NCI-H146 (cell line): ENCODE data around the gene ZNF175.

ENCODE experiments used
- DNase-seq: peaks from one replicate; lab custom pipeline; 2025; lab: John Stamatoyannopoulos, UW

The ZNF175 gene

DNA sequence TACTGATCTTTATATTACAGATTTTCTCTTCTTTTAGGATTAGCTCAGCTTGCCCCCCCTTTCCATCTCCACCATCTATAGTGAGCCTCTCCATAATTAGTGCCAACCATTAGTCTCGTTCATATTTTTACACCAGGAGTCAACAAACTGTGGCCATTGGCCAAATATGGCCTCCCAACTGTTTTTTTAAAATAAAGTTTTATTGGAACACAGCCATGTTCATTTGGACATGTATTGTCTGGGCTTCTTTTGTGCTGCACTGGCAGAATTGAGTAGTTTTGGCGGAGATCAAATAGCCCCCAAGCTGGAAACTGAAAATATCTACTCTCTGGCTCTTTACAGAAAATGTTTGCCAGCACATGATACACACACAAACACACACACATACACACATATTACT lies 18.4 kb downstream of the ZNF175 start:
- DNase-seq = no peak

DNA sequence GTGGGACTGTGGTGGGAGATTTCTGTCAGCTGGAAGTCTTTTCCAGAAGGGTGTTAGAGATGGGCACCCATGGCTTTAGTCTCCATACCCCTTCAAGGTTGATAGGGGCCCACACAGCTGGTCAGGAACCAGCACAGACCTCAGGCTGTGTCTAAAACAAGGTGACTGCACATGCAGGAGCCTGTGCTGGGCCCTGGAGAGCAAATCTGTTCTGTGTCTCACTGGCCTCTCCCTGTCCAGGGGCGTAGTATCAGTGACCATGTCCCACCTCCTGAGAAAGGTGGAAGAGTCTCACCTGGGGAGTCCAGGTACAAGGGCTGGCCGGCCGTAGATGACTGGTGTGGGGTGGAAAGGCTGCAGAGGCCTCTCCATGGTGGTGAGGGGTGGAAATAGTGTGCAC lies 19.4 kb downstream of the ZNF175 start:
- DNase-seq = no peak

DNA sequence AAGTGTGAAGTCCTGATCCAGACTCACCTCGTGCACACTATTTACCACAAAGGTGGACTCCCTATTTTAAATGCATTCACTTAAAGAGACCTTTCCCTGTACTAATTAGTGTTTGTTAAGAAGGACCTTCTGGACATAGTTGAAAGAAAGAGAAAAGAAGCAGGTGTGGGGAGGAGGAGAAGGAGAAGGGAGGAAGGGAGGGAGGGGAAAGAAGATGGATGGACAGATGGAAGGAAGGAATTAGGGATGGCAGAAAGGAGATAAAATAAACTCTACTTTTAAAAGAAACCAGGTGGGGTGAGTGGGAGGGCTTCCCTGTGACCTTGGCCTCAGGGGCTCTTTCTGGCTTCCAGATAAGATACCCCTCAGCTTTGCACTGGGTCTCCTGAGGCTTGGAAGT lies 21.4 kb downstream of the ZNF175 start:
- DNase-seq = no peak

DNA sequence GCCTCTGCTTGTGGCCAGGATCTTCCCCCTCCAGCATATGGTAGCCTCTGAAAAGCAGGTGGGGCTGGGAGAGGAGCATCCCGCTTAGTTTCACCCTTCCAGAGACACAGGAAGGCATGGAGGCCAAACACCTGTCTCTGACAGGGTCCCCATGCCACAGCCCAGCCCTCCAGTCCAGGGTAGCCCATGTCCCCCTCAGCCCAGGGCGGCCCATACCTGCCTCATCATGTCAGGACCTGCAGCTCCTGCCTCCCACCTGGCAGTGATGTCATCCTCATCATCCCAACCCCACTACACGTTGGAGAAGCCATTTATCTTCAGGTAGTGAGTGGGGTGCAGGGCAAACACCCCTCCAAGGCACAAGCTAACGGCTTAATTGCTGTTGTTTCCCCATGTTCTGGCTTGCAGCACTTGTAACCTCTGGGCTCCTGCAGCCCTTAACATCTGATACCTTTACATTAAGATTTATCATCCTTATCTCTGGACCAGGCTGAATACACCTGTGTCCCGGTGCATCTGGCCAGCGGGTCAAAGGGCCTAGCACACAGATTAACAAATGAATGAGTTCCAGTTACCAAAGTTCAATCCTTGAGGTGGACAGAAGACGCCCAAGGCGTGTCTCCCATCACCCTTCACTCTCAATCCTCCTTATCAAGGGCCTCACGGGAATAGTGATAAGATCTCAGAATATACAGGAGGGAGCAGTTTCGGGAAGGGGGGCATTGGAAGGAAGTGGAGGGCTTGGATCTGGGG lies 22.2 kb downstream of the ZNF175 start:
- peak; percentile 37 for DNase-seq

DNA sequence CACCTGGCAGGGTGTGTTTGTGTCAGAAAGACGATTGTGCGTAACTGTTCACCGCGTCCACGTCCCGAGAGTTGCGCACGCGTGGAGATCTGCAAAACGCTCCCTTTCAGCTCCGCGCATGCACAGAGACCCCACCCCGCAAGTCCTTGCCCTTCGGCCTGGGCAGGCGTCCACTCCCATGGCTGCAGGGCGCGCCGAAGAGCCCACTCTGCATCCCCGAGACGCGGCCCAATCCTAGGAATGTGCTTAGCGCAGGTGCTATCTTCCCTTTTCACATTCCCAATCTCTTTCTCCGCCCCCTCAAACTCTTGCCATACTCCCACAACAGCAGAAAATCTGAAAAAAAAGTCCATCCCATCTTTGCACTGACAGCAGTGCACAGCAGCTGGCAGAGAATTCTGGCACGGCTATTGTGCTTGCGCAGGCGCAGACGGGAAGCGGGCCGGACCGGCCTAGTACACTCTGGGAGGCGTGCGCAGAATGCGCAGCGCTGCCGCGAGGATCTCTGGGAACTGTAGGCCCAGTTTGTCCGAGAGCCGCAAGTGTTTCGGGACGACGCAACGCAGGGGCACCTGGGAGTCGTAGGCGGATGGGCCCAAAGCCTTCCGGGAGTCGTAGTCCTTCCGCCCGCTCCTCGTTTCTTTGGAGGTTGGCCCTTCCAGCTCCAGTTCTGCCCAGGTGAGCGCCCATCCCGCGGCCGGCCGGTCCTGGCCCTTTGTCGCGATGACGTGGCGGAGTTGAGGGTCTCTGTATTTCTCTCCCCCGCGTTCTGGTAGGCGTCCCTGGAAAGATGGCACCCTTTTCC lies 23.1 kb downstream of the ZNF175 start:
- peak; percentile 98 for DNase-seq

DNA sequence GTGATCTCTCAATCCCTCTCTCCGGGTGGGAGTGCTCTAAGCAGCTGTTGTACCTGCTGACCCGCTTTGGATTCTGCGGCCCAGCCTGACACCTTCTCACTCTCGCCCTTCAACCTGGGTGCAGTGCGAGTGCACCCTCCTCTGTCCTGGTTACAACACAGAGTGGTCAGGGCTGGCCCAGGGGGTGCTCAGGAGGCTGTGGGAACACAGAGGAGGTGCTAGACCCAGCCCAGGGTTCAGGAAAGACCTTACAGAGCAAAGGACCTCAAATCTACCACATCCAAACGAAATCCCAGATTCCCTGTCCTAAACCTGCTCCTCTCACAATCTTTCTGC lies 23.7 kb downstream of the ZNF175 start:
- DNase-seq = no peak

DNA sequence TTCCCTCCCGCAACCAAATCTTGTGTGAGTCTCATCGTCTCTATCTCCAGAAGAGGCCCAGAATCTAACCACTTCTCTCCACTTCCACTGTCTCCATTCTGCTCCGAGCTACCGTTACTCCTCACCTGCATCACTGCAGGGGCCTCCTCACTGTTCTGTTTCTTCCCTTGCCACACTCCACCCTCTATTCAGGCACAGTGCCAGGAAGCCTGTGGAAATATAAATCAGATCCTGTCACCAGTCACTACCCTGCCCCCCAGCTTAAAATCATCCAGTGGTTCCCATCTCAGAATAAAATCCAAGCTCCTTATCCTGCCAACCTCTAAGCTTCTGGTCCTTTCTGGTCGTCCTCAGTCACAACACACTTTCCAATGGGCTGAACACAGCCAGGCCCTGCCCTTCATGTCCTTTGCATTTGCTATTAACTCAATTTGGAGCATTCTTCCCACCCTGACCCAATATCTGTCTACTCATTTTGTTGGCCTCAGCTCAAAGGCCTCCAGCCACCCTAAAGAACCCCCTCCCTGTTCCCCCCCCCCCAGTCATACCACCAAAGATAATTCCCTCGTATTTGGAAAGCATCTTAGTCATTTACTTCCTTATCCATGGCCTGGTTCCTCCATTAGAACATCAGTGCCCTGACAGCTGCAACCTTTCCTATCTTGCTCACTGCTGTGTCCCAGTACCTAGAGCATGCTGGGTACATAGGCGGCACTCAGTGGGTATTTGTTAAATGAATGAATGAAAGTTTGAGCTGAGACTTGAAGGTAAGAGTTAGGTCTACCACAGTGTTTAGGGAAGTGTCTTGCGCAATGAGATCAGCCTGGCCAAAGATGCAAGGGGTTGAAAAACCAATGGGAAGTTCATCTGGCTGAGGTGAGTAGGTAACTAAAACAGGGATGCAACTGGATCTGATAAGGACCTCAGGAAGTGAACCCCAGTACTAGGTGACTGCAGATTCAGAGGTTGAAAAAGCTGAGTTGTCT lies 24.4 kb downstream of the ZNF175 start:
- DNase-seq = no peak

DNA sequence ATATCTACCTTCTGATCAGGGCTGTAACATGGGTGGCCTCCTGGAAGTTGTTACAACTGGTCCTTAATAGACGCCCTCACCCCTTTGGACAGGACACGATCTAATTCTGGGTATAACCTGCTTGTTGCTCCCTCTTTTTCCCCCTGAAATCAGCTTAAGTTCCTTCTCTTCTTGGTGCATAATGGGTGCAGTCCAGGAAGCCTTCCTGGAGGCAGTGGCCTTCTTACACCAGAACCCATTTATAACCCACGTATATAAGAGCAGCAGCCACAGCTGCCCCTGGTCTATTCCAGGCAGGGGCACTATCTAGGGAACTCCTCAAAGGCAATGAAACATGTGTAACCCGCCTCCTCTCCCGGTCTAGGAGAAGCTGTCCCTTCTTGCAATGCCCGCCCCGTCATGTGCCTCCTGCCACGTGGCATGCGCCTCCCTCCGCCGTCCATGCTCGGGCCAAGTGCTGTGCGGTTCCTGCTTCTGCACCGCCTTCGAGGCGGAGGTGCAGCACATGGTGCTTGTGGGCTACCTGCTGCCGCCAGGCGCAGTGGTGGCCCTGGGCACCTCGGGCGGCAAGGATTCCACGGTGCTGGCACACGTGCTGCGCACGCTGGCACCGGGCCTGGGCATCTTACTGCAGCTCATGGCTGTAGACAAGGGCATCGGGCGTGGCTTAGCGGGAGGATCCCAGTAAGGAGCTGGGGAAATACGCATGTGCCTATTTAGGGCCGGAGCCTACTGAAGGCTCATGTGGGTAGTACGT lies 27.3 kb downstream of the ZNF175 start:
- no peak for DNase-seq

DNA sequence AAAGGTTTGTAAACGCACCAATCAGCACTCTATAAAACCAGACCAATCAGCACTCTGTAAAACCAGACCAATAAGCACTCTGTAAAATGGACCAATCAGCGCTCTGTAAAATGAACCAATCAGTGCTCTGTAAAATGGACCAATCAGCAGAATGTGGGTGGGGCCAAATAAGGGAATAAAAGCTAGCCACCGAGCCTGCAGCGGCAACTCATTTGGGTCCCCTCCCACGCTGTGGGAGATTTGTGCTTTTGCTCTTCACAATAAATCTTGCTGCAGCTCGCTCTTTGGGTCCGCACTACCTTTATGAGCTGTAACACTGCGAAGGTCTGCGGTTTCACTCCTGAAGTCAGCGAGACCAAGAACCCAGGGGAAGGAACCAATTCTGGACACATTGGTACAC lies 28.0 kb downstream of the ZNF175 start:
- DNase-seq = no peak

DNA sequence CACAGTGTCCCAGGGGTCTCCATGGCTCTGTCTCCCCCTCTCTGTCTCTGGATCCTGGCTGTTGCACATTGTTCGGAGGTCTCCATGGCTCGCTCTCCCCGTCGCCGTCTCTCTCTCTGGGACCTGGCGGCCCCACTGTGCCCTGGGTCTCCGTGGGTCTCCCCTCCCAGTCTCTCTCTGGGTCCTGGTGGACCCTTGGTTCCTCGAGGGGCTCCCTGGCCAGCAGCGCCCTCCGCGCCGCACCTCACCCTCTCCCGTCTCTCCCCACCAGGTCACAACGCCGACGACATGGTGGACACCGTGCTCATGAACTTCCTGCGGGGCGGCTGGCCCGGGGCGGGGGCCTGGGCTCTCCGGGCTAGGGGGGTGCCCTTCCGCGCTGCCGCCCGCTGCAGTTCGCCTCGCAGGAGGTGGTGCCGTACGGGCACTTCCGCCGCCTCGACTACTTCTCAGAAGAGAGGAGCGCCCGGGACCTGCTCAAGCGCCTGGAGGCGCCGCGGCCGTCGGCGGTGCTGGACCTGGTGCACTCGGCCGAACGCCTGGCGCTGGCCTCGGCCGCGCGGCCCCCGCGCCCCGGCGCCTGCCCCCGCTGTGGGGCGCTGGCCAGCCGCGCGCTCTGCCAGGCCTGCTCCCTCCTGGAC lies 30.0 kb downstream of the ZNF175 start:
- DNase-seq = no peak

DNA sequence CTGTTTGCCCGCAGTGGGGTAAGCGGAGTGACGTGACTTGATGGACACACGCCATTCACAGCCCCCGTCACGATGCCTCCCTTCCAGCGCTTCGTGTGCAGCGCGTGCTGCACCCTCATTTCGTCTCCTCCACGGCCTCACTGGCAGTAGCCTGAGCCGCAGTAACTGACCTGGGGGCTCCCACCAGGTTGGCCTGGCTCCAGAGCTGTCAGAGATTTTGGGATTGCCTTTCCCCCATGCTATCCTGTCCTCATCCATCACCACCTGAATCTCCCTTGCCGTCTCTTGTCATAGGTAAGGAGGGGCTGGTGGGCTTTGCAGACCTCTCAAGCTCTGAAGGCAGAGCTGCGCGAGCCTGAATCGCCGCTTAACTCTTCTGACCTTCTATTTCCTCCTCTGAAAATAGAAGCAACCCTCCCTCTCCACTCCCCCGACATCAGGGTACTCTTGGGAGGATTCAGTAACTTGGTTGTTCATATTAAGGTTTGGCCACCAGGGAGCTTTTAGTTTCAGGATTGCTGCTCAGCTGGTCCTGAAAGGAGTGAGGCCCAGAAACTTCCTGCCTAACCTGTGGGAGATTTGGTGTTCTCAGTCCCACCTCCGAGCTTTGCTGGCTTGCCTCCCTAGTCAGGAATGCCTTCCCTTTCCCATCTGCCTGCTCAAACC lies 31.2 kb downstream of the ZNF175 start:
- DNase-seq = no peak

DNA sequence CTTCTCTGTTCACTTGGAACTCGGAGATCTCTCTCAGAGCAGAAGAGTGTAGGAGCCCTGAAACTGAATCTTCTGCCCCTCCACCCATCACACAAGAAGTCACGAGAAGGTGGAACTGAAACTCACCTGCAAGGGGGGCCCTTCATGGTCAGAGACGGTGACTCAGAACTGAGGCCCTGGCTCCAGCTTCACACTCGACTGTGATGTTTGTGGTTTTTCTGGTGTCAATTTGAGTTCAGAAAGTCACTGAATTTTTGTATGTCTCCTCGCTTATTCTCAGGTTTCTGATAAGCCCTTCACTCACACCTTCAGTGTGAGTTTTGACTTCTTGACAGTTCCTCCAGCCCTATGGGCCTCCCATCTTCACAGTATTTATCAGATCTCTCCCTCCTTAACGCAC lies 36.0 kb downstream of the ZNF175 start:
- no peak for DNase-seq

DNA sequence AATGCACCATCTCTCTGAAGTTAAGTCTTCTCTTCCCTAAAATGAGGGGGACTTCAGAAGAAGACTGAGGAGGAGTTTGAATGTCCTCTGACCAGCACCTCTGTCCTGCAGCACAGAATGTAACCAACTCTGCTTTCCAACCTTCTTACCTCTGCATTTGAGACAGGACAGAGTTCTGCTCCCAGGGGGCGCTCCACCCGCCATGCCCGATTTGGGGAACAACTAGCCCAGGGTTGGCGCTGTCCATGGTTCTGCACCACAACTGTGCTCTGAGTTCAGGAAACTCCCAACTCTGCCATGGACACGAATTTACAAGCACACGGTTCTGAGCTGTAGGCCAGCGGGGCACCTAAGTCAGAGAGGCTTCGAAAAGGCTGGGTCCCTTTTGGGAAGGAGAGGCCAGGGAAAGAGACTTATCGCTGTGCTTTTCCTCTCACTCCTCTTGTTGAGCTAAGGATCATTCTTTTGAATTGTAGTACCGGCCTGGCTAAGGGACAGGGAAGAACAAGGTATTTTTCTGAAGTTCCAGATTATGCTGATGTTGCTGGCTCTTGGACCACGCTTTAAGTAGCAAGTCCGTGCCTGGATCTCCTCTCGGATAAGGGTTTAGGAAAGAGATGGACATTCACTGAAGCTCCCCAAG lies 37.0 kb downstream of the ZNF175 start:
- no peak for DNase-seq

DNA sequence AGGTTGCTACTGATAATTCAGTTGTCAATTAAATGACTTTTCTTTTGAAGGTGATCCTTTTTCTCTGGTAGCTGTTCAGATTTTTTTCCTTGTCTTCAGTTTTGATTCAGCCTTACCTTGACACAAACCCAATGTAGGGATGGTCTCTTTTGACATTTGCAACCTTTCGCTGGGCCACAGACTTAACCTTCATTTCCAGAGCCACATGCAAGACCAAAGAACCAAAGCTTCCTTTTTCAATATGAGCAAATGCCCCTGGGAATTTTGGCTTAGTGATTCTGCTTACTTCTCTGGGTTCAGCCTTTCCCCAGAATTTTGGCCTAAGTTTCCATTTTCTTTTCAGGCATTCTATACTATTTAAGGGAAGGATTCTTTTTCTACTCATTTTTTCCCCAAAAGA lies 39.5 kb downstream of the ZNF175 start:
- no peak for DNase-seq

DNA sequence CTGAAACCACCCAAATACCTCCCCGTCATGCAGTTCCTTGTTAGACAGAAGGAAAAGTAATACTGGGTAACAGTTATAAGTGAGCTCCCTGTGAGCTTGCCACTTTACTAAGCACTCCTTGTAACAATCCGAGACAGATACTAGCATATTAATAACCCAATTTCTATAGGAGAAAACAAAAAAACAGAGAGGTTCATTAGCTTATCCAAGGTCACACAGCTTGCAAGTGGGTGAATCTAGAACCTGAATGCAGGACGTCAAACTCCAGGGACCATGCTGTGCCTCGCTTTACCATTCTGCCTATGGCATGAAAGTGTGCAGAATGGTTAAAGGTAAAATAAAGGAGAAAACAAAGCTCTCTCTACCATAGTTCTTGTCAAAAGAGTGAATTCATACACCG lies 43.7 kb downstream of the ZNF175 start:
- DNase-seq = no peak

DNA sequence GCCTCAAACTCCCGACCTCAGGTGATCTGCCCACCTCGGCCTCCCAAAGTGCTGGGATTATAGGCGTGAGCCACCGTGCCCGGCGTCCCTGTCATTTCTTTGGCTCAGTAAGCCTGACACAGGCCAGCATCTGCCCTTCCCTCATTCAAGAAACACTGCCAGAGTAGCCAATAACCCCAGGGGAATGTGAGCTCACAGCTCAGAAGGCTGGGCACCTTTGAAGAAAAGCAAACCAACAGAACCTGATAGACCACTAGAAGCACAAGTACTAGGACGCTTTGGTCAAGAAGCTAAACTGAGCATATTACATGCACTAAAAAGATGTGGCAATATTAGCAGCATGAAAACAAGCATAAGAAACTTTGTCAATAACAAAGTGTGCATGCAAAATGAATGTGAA lies 44.9 kb downstream of the ZNF175 start:
- no peak for DNase-seq

DNA sequence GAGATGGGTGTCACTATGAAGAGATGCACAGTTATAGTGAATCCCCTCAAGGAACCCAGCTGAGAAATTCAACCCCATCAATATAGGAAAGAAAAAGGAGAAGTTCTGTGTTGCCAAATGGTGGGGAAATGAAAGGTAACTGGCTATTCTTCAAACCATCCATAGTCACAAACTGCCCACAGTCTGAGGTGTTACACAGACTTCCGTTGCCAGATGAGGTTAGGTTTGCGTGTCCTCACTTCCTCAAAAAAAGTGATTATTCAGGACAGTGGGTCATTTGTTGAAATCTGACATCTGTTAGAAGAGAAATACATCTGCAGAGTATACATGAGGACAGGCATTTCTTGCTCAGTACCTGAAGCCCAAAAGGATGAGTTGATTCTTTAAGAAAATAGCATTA lies 50.1 kb downstream of the ZNF175 start:
- no peak for DNase-seq

DNA sequence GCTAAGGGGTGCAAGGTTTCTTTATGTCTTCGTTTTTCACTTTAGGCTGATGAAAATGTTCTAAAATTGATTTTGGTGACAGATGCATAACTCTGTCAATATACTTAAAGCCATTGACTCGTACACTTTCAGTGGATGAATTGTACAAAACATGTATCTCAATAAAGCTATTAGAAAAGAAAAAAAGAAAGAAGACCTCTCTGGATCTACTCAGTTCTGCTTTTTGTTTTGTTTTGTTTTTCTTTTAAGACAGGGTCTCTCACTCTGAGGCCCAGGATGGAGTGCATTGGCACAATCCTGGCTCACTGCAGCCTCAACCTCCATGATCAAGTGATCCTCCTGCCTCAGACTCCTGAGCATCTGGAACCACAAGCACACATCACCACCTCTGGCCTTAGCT lies 55.6 kb downstream of the ZNF175 start:
- no peak for DNase-seq

DNA sequence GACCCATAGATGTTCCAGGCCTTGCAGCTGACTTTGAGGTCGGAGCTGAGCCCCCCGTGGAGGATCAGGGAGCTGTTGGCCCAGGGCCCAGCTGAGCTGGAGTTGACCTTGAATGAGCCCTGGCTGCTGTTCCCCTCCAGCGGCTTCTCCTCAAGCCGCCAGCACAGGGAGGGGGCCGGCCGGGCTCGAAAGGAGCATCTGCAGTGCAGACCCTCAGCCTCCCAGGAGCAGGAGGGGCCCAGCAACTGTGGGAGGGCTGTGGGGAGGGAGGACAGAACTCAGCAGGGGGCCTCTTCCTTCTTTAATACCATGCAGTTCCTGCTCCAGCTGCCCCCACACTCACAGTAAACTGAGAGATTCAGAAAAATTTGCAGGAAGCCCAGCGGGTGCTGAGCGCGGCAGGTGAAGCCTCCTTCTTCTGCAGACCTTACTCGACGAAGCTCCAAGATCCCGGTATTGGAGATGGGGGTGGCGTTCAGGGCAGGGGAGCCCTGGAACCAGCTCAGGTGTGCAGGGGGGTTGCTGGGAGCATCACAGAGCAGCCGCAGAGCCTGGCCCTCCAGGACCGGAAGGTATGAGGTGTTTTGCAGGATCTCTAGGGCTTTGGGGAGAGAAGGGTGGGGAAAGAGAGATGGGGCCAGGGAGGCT lies 56.5 kb downstream of the ZNF175 start:
- DNase-seq = peak; percentile 2
